GM18502 (cell line): ENCODE measurements around the gene ITGAL.

ENCODE experiments used
- ATAC-seq: cut with Tn5 transposase; IDR thresholded peaks from one replicate; pipeline ENCODE4 v1.9.1; 2021; ENCODE audit warnings: mild to moderate bottlenecking; ENCODE audit not compliant: unreplicated experiment, poor library complexity

The ITGAL gene

GRCh38 chr16:30562021-30562420 is 89.5 kb downstream of the ITGAL start:
- ATAC-seq = no peak

DNA sequence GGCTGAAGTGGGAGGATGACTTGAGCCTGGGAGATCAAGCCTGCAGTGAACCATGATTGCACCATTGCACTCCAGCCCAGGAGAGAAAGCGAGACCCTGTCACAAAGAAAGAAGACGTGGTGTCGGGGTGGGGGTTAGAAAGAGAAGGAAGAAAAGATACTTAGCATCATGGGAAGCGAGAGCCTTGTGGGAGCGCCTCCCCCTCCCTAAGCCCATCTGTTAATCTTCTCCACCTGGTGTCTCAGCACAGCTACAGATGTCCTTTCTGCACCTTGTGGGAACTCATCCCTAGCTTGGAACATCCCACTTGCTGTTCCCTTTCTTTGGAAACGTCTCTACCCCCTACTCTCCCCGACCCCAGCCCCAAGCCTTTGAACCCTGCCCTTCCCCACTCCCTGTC is 93.0 kb downstream of the ITGAL start:
- ATAC-seq = no peak

GRCh38 chr16:30565984-30566383 is 93.4 kb downstream of the ITGAL start:
- no peak for ATAC-seq

GRCh38 chr16:30566531-30566930 is 94.0 kb downstream of the ITGAL start:
- ATAC-seq = no peak

GRCh38 chr16:30567160-30567990 is 94.8 kb downstream of the ITGAL start:
- ATAC-seq = no peak

DNA sequence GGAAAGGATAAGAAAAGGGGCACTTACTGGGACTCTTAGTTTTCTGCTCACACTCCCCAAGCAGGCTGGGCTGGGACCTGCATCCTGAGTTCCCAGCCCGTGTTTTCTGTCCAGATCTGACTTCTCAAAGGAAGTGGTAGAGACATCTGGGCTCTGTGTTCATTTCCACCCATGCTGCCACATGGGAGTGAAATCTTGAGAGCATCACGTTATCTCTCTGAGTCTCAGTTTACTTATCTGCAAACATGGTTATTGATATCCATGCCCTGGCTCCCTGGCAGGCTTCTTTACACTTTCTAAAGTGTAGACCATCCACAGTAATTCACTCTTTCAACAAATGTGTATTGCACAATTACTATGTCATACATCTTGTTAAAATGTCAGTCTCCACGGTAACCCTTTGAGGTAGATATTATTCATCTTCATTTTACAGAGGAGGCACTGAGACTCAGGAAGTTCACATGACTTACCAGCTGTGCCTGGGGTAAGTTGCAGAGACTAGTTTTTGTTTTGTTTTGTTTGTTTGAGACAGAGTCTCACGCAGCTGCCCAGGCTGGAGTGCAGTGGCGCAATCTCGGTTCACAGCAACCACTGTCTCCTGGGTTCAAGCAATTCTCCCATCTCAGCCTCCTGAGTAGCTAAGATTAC is 95.6 kb downstream of the ITGAL start:
- ATAC-seq = peak; percentile 38

DNA sequence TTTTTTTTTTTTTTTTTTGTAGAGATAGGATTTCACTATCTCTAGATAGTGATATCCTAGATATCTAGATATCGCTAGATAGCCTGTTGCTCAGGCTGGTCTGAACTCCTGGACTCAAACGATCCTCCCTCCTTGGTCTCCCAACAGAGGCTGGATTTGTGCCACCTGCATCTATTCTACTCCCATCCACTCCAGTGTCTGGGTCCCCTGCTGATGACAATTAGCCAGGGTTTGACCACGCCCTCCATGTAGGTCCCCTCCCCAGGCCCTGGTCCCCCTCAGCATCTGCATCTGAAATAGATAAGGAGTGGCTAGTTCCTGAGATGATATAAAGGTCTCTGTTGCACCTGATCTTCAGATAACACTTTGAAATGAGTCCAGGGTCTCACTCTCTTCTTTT is 96.7 kb downstream of the ITGAL start:
- ATAC-seq = no peak

- ATAC-seq = no peak
Observed at GRCh38 chr16:30569746-30570635, 97.4 kb downstream of the ITGAL start.

DNA sequence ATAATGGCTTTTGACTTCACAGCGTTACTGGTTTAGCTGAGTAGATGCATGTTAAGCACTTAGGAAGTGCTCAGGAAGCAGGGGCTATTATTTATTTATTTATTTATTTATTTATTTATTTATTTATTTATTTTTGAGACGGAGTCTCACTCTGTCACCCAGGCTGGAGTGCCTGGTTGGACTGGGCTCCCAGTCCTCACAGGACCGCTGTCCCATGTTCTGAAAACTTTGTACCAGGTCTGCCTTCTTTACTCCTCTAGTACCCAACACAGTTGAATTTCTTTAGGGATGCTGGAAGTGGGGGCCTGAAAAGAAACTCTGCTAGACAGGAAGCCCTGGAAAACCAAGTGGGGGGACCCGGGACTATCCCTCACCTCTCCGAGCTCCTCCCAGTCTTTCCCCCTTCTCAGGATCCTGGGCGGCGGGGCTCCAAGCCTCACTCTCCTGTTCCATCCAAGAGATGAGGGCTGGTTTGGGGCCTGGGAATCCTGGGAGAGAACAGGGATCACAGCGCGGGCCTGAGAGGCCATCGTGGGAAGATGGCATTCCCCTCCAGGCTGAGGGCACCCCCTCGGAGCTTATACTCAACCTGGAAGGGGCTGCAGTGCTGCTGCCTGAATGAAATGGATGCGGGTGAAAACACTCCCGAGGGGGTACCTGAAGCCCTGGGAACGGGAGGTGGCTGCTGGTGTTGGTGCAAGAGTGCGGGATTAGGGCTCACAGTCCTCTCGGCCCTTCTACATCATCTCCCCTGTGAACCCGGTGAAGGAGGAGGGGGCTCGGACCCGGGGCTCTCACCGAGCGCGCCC is 98.3 kb downstream of the ITGAL start:
- ATAC-seq = no peak

DNA sequence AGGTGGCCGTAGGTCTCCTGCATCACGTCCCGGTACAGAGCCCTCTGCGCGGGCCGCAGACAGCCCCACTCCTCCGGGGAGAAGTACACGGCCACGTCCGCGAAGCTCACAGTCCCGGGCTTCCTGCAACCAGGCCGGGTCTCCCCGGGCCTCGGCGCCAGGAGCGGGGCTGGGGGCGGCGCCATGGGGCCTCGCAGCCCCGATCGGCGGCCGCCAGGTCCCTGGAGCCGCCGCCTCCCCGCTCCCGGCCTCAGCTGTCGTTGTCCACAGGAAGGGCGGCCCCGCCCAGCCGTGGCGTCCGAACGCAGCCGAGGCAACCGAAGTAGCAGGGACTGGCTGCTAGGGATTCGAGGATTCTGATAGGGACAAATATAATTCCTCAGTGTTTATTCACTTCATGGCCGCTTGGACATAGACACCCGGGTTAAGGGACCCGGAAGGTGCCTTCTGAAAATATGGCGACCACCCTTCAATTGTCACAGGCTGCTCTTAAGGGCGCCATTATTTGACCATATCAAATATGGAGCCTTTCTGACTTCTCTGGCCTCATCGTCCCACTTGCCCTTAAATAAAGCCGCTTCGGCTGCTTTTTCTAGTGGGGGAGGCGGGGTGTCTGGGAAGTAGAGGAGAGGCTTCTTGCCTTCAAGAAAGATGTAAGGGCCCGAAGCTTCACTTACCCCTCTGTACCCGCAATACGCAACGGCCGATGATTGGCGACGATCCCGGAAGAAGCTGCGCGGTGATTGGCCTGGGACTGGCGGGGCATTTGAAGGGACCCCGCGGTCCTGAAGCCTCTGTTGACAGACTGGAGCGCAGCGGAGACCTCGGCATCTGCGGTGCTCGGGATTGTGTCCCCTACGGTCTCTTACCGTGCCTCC is 99.1 kb downstream of the ITGAL start, which contains the start of gene ZNF688:
Gene ZNF688, minus strand, starts transcription at position 270 of the 878 bp plus-strand sequence. Its CDS starts 85 bp downstream, at position 185.
- ATAC-seq = peak; percentile 76
